Measurements from ENCODE around the gene HOXA3.

The HOXA3 gene

DNA sequence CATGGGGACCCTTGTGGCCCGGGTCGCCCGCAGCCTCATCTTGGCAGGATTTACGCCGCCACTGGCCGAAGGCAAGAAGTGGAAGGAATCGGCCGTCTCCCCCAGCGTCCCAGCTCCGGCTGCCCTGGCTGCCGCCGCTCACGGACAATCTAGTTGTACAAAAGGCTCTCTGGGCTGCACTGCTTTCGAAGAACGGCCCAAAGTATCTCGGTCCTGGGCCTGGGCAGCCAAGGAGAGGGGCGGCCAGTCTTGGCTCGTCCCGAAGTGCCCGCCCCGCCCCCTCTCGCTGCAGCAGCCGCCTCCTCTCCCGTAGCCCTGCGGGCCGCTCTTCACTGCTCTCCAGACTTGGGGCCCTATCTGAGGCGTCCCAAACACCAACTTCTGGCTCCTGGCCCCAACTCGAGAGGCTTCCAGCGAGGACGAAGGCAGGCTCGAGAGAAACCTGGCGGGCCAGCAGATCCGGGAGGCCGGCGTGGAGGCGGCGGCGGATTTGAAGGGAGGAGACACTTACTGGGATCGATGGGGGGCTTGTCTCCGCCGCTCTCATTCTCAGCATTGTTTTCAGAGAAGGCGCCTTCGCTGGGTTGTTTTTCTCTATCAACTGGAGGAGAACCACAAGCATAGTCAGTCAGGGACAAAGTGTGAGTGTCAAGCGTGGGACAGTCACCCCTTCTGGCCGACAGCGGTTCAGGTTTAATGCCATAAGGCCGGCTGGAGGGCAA lies 12.1 kb upstream of the HOXA3 start:
- Histone ChIP-seq H3K27ac (ENCODE audit: low read length) (no peak overlapping the region), H3F3A (ENCODE audit: insufficient read depth, low read length) (no peaks in the 10 kb centered on the region), H3K79me2 (ENCODE audit: low read length) (no peaks in the 10 kb centered on the region), H3K4me3 (ENCODE audit: low read length) (no peak overlapping the region), H3K4me1 (ENCODE audit: low read length) (0 out of 2 replicates have a peak, but pooled peaks cover 4% of the 10 kb centered on the region), H2AFZ (ENCODE audit: low read length) (no peak overlapping the region), H3K4me2 (ENCODE audit: low read depth, low read length) (no peak overlapping the region), H3K9ac (ENCODE audit: low read length) (no peak overlapping the region), H4K20me1 (ENCODE audit: insufficient read depth, low read length) (no peaks in the 10 kb centered on the region), H3K27me3 (replicated peaks; ENCODE audit: insufficient read depth, low read length) (peaks cover 91% of the 10 kb centered on the region), H3K9me2 (replicated peaks; ENCODE audit: insufficient read depth, low read length) (no peaks in the 10 kb centered on the region), H3K9me3 (replicated peaks; ENCODE audit: insufficient read depth, low read length) (no peaks in the 10 kb centered on the region), H3K36me3 (replicated peaks; ENCODE audit: insufficient read depth, low read length) (no peaks in the 10 kb centered on the region)
- DNase-seq = no peak
- TF ChIP-seq CTCF (IDR thresholded peaks at IDR 0.05; ENCODE audit: low read length) = no peak
- no peak for TF ChIP-seq EZH2phosphoT487 (IDR thresholded peaks at IDR 0.05; ENCODE audit: low read length)
- TF ChIP-seq EZH2 (optimal IDR thresholded peaks at IDR 0.05; ENCODE audit: low read depth, low read length) = no peak

GRCh38 chr7:27164045-27164366 lies 11.6 kb upstream of the HOXA3 start:
- H3K79me2 ChIP-seq (ENCODE audit: low read length) = no peaks in the 10 kb centered on the region
- no peak for DNase-seq
- 0 out of 2 replicates have a peak, but pooled peaks cover 4% of the 10 kb centered on the region for H3K4me1 ChIP-seq (ENCODE audit: low read length)
- no peak overlapping the region for H3K9ac ChIP-seq (ENCODE audit: low read length)
- H2AFZ ChIP-seq (ENCODE audit: low read length) = no peak overlapping the region
- H3K4me2 ChIP-seq (ENCODE audit: low read depth, low read length) = no peak overlapping the region
- H3K9me3 ChIP-seq (replicated peaks; ENCODE audit: insufficient read depth, low read length) = no peaks in the 10 kb centered on the region
- H3K27me3 ChIP-seq (replicated peaks; ENCODE audit: insufficient read depth, low read length) = peaks cover 91% of the 10 kb centered on the region
- H3F3A ChIP-seq (ENCODE audit: insufficient read depth, low read length) = no peaks in the 10 kb centered on the region
- TF ChIP-seq CTCF (IDR thresholded peaks at IDR 0.05; ENCODE audit: low read length) = no peak
- no peak for TF ChIP-seq EZH2 (optimal IDR thresholded peaks at IDR 0.05; ENCODE audit: low read depth, low read length)
- no peak for TF ChIP-seq EZH2phosphoT487 (IDR thresholded peaks at IDR 0.05; ENCODE audit: low read length)
- H3K4me3 ChIP-seq (ENCODE audit: low read length) = no peak overlapping the region
- no peaks in the 10 kb centered on the region for H3K9me2 ChIP-seq (replicated peaks; ENCODE audit: insufficient read depth, low read length)
- no peak overlapping the region for H3K27ac ChIP-seq (ENCODE audit: low read length)
- no peaks in the 10 kb centered on the region for H3K36me3 ChIP-seq (replicated peaks; ENCODE audit: insufficient read depth, low read length)
- H4K20me1 ChIP-seq (ENCODE audit: insufficient read depth, low read length) = no peaks in the 10 kb centered on the region

GRCh38 chr7:27163288-27164044 lies 11.1 kb upstream of the HOXA3 start:
- Histone ChIP-seq H3F3A (ENCODE audit: insufficient read depth, low read length) (no peaks in the 10 kb centered on the region), H3K79me2 (ENCODE audit: low read length) (no peaks in the 10 kb centered on the region), H3K9ac (ENCODE audit: low read length) (no peak overlapping the region), H3K4me1 (ENCODE audit: low read length) (0 out of 2 replicates have a peak, but pooled peaks cover 4% of the 10 kb centered on the region), H3K27ac (ENCODE audit: low read length) (no peak overlapping the region), H3K9me3 (replicated peaks; ENCODE audit: insufficient read depth, low read length) (no peaks in the 10 kb centered on the region), H3K4me2 (ENCODE audit: low read depth, low read length) (no peak overlapping the region), H3K27me3 (replicated peaks; ENCODE audit: insufficient read depth, low read length) (peaks cover 91% of the 10 kb centered on the region), H3K36me3 (replicated peaks; ENCODE audit: insufficient read depth, low read length) (no peaks in the 10 kb centered on the region), H4K20me1 (ENCODE audit: insufficient read depth, low read length) (no peaks in the 10 kb centered on the region), H3K4me3 (ENCODE audit: low read length) (no peak overlapping the region), H3K9me2 (replicated peaks; ENCODE audit: insufficient read depth, low read length) (no peaks in the 10 kb centered on the region), H2AFZ (ENCODE audit: low read length) (no peak overlapping the region)
- DNase-seq = no peak
- no peak for TF ChIP-seq EZH2 (optimal IDR thresholded peaks at IDR 0.05; ENCODE audit: low read depth, low read length)
- no peak for TF ChIP-seq EZH2phosphoT487 (IDR thresholded peaks at IDR 0.05; ENCODE audit: low read length)
- TF ChIP-seq CTCF (IDR thresholded peaks at IDR 0.05; ENCODE audit: low read length) = no peak

Measured in MM.1S (cell line).